Activated CD8-positive, alpha-beta memory T cell treated with anti-CD3 and anti-CD28 coated beads for 48 hours (primary cell): ENCODE data around the gene FAU.
"Not testable (repeated sequence)": the region's sequence is repeated elsewhere in the genome, so short reads cannot be mapped to it uniquely, and the experiment has no call there.

Experiments
- DNase-seq, 3 experiments: peaks; one replicate each; pipeline ENCODE4 v3.0.0-alpha.2; 2020; ENCODE audit warnings: low read depth in 2 of 3, low spot score in 2 of 3

FAU gene

DNA sequence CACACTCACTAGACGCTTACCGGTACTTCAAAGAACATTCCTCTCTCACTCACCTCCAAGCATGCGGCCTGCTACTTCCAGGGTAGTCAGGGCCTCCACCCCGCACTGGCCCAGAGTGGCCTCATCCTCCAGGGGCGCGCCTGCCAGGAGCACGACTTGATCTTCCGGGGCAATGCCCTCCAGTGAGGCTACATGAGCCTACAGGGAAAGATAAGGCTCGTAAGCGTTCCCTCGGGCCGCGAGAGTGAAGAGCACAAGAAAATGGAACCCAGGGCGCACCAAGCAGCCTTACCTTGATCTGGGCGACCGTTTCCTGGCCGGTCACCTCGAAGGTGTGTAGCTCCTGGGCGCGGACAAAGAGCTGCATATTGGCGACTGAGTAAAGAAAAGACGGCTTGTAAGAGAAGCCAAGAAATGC, 478 bp downstream of the FAU start:
- no peak for DNase-seq

DNA sequence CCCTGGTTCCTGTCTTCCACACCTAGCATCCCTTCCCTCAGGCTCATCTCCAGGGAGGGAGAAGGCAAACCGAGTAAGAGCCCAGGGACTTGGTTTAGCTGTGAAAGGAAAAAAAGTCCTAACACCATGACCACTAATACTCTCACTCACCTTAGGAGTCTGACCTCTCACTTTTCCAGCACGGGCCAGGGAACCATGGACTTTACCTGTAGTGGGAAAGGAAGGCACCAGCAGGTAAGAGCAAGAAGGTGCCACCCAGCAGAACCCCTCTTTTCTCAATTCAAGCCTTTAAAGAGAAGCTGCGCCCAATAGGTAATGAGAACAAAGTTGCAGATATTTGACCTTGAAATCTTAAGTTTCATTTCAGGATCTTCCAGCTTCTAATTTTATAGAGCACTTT, 1.1 kb downstream of the FAU start:
- DNase-seq = no peak

DNA sequence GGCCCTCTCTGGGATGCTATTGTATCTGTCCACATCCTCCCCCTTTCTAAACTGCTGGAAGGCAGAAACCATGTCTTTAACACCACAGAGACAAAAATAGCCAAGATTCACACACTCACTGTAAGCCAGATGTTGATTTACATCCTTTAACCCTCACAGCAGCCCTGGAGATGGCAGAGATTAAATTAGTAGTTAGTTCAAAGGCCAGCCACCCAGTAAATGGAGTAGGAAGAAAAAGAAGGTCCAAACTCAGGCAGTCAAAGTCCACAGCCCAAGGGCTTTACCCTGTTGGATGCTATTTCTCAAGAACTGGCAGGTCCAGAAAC, 2.3 kb downstream of the FAU start:
- no peak for DNase-seq

DNA sequence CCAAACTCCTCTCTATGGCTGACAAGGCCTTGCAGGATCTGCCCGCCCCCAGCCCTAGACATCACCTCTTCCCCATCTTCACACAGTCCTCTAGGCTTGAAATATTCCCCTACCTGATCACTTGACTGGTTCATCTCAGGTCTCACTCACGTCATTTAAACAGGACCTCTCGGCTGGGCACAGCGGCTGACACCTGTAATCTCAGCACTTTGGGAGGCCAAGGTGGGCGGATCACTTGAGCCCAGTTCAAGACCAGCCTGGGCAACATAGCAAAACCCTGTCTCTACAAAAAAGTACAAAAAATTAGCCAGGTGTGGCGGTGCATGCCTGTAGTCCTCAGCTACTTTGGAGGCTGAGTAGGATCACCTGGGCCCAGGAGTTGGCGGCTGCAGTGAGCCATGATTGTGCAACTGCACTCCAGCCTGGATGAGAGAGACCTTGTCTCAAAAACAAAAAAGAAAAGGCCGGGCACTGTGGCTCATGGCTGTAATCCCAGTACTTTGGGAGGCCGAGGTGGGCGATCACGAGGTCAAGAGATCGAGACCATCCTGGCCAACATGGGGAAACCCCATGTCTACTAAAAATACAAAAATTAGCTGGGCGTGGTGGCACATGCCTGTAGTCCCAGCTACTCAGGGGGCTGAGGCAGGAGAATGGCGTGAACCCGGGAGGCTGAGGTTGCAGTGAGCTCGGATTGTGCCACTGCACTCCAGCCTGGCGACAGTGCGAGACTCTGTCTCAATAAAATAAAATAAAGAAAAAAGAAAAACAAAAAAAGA, 2.9 kb downstream of the FAU start:
- DNase-seq = not testable (repeated sequence)

DNA sequence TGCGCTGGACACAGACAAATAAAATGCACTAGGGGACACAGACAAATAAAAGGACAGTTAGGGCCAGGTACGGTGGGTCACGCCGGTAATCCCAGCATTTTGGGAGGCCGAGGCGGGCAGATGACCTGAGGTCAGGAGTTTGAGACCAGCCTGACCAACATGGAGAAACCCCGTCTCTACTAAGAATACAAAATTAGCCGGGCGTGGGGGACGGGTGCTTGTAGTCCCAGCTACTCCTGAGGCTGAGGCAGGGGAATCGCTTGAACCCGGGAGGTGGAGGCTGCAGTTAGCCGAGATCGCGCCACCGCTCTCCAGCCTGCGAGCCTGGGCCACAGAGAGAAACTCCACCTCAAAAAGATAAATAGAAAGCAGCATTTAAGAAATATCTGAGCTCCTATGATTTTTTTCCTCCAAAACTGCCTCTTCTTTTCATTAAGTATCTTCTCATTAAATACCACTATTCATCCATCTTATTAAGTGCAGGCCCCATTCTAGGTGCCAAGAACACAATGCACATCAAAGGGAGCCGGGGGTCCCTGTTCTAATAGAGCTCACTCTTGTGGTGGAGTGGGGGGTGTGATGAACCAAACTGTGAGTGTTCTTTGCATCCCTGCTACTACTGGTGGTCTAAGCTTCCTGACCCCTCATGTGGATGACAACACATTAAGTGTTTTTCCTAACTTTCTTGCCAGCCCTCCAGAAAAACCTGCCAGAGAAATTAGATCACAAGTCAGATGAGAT, 3.7 kb downstream of the FAU start:
- no peak for DNase-seq

DNA sequence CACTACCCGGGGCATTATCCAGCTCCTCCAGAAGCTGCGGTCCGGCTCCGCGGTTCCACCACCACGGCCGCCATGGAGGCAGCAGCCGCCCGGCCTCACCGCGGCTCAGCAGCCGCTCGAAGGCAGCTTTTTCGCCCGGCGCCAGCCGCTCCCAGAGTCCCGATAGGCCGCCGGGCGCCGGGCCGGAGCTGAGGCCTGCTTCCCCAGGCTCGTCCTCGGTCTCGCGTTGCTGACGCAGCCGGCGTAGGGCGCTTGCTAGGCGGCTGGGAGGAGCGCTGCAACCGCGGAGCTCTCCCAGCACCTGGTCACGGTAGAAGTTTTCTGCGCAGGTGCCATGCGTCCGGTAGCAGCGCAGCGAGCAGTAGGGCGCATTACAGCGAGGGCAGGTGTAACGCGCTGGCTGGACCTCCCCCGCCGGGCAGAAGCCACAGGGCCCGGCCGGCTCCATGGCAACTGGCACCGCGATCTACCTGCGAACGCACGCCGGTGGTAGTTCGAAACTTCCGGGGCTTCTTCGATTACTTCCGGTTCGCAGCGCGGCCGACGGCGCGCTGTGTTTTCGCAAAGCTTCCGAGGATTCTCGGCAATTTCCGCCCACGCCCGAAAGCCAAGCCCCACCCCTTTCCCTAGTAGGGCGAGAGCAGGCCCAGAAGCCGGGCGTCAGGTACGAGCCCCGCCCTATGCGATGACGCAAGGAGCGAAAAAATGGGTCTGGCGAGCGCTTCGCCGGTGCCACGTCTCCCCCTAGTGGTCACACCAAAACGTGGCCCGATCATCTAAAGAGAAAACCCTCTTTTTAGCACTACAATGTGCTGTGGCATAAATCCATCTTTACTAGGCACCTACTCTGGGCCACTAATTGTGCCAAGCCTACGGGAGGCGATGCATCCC, 4.5 kb downstream of the FAU start, which contains the start of gene ZNHIT2:
Gene ZNHIT2, minus strand, starts transcription at position 496 of the 891 bp plus-strand sequence. Its CDS starts 48 bp downstream, at position 448.
- DNase-seq = peak; percentile 99

DNA sequence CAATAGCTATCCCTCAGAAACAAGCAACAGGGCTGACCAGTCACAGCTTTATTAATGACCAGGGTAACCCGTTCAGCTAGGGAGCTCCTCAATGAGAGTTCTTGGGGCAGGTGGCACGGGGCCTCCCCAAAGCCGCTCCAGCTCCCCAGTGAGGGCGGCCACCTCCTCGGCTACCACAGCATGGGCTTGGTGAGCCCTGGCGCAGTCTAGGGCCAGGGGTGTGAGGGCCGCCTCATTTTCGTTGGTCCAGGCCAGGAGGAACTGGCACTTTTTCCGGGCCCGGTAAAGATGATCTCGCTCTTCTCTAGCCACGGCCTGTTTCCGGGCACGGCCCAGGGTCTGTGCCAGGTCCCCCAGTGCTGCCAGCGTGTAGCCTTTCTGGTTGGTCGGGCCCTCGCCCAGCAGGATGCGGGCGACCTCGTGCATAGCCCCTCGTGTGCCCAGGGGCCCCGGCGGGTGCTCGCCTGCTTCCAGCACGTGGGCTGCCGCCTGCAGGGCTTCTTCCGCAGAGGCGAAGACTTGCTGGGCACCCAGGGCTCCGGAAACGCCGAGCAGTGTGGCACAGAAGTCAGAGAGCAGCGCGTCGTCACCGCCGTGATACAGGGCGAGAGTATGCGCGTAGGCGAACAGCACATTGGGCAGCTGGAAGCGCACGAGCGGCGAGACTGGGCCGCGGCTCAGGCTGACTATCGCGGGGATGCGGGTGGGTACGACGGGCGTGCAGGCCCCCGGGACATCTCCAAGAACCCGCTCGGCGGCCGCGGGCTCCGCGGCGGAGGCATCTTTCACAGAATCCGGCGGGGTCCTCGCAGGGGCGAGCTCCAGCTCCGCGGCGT, 5.3 kb downstream of the FAU start:
- no peak for DNase-seq

DNA sequence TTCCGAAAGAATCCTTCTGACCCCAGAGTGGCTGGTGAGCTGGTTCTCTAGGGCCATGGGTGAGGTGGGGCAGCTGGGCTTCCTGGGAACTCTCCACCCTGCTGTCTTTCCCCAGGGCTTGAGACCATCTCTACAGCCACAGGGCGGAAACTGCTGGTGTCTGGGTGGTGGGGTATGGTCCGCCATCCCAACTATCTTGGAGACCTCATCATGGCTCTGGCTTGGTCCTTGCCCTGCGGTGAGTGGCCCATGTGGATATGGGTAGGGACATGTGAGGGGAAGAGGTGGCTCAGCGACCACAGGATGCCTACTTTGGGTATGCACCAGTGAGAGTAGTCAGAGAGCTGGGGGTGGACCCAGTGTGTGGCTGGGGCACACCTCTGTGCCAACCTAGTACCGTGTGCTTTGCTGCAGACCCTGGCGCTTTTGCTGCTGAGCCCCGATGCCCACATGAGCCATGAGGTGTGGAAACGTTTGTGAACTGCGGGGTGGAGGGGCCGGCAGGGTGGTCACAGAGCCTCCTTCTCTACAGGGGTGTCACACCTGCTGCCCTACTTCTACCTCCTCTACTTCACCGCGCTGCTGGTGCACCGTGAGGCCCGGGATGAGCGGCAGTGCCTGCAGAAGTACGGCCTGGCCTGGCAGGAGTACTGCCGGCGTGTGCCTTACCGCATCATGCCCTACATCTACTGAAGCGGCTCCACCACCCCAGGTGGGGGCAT, 6.4 kb downstream of the FAU start:
- no peak for DNase-seq

DNA sequence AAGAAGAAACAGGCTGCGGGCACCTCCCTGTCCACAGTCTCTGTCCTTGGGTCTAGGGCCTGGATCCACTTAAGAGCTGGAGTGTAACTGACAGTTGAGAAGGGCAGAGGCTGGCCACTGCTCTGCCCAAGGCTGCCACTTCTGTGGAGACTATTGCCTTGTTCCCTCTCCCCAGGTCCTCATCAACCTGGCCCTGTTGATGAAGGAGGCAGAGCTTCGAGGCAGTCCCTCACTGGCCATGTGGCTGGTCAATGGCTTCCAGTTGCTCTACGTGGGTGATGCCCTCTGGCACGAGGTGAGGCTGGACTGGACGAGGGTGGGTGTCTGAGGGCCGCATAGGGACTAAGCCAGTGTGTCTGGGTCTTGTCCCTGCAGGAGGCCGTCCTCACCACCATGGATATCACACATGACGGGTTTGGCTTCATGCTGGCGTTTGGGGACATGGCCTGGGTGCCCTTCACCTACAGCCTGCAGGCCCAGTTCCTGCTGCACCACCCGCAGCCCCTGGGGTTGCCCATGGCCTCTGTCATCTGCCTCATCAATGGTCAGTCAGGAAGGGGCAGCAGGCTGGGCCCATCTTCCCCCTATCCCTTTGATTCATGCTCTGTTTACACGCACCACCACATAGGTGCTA, 7.3 kb downstream of the FAU start:
- no peak for DNase-seq

DNA sequence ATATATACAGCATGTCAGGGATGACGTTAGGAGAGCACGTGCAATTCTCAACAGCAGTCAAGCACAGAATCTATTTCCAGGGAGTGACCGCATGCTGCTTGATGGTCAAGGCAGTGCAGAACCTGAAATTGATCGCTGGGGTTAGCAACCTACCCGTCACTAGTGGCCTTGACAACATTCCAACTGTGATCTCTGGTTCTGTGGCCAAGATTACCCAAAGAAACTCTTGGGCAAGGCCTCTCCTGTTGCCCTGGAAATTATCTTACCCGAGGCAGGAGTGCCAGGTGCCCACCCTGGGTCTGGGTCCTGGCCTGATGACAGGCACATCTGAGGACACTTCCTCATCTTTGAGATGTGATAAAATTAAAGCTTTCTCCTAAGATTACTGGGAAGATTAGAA, 8.1 kb downstream of the FAU start:
- DNase-seq = no peak

DNA sequence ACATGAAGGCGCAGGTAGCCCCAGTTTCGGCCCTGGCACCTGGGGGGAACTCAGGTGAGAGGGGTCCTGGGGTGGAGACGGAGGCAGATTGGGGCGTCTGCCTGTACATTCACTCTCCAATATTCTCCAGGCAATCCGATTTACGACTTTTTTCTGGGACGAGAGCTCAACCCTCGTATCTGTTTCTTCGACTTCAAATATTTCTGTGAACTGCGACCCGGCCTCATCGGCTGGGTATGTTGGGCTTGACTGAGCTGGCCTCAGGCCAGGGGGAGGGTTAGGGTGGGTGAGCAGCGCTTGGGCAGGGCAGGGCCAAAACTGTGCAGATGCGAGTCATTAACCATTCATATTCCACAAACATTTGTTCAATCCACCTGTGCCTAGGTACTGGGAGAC, 8.6 kb downstream of the FAU start:
- DNase-seq = no peak

DNA sequence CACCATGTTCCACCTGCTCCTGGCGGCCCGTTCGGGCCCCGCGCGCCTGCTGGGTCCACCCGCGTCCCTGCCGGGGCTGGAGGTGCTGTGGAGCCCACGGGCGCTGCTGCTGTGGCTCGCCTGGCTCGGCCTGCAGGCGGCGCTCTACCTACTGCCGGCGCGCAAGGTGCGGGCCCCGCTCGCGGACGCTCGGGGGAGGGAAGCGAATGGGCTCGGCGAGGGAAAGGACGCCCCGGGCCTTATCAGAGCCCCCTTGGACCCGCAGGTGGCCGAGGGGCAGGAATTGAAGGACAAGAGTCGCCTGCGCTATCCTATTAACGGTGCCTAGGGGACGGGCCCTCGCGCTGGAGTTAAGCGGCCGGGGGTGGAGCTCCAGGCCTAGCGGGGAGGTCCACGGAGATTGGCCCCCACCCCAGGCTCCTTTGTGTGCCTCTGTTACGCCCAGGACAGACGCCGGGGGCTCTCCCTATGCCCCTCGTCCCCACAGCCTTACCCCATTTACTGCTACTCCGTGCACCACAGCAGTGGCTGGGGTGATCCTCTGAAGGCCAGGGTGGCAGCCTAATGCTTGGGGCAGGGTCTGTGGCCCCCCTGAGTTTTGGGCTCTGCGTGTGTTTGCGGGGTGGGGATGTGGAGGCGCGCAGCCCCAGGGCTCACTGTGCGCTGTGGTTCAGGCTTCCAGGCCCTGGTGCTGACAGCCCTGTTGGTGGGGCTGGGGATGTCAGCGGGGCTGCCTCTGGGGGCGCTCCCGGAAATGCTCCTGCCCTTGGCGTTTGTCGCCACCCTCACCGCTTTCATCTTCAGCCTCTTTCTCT, 9.2 kb downstream of the FAU start:
- DNase-seq = no peak

DNA sequence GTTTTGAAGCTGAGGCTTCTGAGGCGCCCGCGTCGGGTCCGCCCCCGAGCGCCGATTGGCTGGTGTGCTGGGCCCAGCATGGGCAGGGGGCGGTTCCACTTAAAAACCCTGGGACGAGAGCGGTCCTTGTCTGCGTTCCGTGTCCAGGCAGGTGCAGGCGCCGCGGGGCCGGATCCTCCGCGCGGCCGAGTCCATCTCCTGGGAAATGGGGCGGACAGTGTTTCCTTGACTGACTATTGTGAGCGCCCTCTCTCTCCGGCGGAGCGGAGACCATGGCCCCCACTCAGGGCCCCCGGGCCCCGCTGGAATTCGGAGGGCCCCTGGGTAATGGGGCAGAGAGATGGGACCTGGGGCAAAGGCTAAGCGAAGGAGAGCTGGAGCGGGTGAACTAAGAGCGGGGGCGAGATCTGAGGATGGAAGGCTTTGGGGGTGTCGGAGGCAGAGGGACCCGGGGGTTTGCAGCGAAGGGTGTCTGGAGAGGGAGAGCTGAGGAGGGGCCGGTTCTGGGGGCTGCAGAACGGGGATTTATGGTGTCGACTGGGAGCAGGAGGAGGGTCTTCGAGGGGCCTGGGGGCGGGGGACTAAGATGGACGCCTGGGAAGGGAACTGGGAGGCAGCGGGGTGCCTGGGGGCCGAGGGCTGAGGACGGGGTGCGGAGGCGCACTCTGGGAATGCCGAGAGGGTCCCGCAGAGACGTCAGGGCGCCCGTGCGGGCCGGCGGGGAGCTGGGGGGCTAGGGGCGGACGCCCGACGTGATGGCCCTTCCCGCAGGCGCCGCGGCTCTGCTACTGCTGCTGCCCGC, 10.0 kb downstream of the FAU start, which contains the start of gene TM7SF2:
Gene TM7SF2, plus strand, starts transcription at position 129 of the 802 bp plus-strand sequence. Its CDS starts 144 bp downstream, at position 273.
- DNase-seq = peak; percentile 76 to 89 (median 85)

DNA sequence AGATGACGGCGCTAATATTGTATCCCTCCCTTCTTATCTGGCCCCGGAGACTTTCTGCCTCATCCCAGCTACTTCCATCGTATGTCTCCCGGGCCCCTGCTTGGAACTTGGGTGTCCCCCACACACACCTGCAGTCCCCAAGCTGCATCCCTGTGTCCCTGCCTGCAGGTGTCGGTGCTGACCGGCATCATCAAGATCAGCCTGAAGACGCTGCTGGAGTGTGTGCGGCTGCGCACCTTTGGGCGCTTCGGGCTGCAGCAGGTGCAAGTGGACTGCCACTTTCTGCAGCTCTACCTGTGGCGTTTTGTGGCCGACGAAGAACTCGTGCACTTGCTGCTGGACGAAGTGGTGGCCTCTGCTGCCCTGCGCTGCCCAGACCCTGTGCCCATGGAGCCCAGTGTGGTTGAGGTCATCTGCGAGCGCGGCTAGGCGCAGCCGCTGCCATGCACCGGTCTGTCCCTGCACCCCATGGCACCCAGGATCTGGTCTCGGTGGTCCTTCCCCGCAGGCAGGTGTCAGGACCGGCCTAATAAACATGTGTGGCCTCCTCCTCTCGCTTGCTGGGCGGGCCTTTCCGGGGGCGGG, 10.7 kb downstream of the FAU start:
- no peak for DNase-seq

DNA sequence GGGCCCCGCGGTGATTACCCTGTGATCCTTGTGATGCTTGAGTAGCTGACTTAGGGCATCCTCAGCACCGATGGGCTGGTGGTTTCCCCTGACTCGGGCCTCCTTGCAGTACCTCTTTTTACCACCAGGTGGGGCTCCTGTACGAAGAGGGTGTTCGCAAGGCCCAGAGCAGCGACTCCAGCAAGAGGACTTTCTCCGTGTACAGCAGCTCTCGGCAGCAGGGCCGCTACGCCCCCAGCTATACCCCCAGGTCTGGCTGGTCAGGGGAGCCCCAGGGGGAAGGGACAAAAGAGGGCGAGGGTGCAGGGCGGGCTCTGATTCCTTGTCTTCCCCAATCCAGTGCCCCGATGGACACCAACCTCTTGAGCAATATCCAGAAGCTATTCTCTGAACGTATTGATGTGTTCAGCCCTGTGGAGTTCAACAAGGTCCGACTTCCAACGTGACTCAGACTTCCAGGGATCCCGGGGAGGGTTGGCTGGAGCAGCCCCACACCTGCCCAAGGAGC, 11.5 kb downstream of the FAU start:
- DNase-seq = peak; percentile 83 to 100 (median 99)

DNA sequence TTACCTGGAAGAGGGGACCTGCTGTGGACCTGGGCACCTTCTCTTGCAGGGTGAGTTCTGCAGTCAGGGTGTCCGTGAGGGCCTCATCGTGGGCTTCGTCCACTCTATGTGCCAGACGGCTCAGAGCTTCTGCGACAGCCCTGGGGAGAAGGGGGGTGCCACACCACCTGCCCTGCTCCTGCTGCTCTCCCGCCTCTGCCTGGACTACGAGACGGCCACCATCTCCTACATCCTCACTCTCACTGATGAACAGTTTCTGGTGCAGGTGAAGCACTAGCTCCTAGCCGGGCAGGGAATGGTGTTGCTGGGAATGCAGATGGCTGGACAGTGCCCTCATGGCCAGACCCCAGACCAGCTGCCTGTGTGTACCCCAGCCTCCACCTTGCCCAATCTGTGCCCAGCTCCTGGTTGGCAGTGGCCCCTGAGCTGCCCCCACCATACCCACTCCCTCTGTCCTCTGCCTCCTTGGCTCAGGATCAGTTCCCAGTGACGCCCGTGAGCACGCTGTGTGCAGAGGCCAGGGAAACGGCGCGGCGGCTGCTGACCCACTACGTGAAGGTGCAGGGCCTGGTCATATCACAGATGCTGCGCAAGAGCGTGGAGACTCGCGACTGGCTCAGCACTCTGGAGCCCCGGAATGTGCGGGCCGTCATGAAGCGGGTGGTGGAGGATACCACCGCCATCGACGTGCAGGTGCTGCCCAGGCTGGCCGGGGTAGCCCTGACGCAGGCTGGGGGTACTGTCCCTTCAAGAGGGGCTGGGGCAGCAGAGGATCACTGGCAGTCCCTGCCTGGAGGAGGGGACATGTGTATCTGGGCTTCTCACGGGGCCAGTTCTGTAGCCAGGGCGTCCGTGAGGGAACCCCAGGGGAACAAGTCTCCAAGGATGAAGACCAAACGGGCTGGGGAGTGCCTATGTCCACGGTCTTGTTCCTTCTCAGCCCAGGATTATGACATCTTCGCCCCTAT, 12.4 kb downstream of the FAU start:
- no peak for DNase-seq
